GM12864 (cell line): ENCODE data around the gene COL24A1.

Source experiments
- DNase-seq: peaks from one replicate; pipeline ENCODE4 v3.0.0-alpha.2; 2011; ENCODE audit warnings: low read depth
- H3K4me3 ChIP-seq: 2 replicates; pipeline ENCODE4 v1.5.1; 2011; ENCODE audit warnings: mild to moderate bottlenecking, low read depth, low read length, control low read depth
- CTCF ChIP-seq: IDR thresholded peaks from 2 replicates; pipeline ENCODE4 v1.5.1; 2011; ENCODE audit warnings: low read depth, mild to moderate bottlenecking, moderate library complexity, low read length, control low read depth, inconsistent platforms; ENCODE audit errors: missing control alignments

Gene COL24A1

GRCh38 chr1:86195281-86195680 is 38.7 kb upstream of the COL24A1 start:
- TF ChIP-seq CTCF: no peak
- DNase-seq: no peak
- no peak overlapping the region for H3K4me3 ChIP-seq

GRCh38 chr1:86194491-86195034 is 38.0 kb upstream of the COL24A1 start:
- DNase-seq: no peak
- TF ChIP-seq CTCF: no peak
- H3K4me3 ChIP-seq: no peak overlapping the region

DNA sequence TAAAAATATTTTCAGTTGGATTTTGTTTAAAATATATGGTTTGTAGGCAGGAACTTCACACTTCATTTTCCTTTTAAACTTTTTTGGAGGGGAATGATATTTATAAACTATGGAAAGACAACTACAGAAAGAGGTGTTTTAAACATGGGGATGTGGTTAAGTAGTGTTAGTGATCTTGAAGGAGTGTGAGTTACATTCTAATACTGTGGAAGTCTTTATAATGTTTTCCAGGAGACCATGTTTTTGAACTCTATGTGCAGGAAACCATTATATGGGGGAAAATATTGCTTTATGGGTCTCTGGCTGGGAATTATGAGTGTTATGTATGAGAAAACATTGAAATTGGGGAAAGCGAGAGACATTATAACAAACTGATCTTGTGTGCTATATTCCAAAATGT is 35.8 kb upstream of the COL24A1 start:
- DNase-seq: no peak
- no peak overlapping the region for H3K4me3 ChIP-seq
- TF ChIP-seq CTCF: no peak

DNA sequence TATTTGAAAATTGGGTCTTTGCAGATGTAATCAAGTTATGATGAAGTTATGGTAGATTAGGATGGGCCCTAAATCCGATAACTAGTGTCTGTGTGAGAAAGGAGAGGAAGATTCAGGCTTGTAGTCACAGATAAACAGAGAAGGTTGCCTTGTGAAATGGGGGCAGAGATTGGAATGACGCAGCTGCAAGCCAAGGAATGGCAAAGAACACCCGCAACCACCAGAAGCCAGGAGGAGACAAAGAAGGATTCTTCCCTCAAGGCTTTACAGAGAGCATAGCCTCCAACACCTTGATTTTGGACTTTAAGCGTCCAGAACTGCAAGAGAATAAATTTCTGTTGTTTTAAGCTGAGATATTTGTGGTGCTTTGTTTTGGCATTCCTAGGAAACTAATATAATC is 35.4 kb upstream of the COL24A1 start:
- DNase-seq: no peak
- TF ChIP-seq CTCF: no peak

DNA sequence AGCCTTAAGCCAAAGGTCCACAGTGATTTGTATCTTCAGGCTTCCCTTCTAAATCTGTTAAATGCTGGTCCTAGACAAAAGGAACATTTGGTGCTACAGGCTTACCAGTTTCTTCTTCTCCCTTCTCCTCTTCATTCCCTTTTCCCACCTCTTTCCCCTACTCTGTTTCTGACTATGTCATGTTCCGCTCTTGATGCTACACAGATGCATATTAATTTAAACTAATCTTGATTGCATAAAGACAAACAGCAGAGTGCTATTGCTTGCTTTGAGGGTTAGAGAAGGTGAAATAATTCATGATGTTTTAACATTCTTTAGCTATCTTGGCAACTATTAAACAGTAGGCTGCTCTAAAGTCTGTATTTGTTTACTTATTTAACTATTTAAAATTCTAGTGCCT is 34.3 kb upstream of the COL24A1 start:
- no peak for DNase-seq
- no peak overlapping the region for H3K4me3 ChIP-seq
- no peak for TF ChIP-seq CTCF

More for the DNA sequence above, 35.4 kb upstream of the COL24A1 start:
- H3K4me3 ChIP-seq: no peak overlapping the region

GRCh38 chr1:86184426-86184825 is 27.9 kb upstream of the COL24A1 start:
- TF ChIP-seq CTCF: no peak
- H3K4me3 ChIP-seq: no peak overlapping the region
- no peak for DNase-seq

- DNase-seq: no peak
- TF ChIP-seq CTCF: no peak
- no peak overlapping the region for H3K4me3 ChIP-seq
Observed at GRCh38 chr1:86183810-86184209, 27.2 kb upstream of the COL24A1 start.
